ENCODE measurements around the gene SYT1.

SYT1 gene

GRCh38 chr12:79275631-79276030 is 411.1 kb downstream of the SYT1 start:
- POLR2A ChIA-PET = no interaction called here
- CTCF ChIA-PET = no interaction called here
- DNase-seq (ENCODE audit: extremely low spot score) = no peak
- TF ChIP-seq LEF1 (IDR thresholded peaks at IDR 0.05; ENCODE audit: borderline replicate concordance) (no peak), CTBP1 (IDR thresholded peaks at IDR 0.05; ENCODE audit: borderline replicate concordance) (no peak), ZNF384 (IDR thresholded peaks at IDR 0.05) (no peak), NFRKB (IDR thresholded peaks at IDR 0.05) (no peak), HDGF (IDR thresholded peaks at IDR 0.05; ENCODE audit: borderline replicate concordance) (no peak), FOXA1 (IDR thresholded peaks at IDR 0.05) (no peak), ELF4 (IDR thresholded peaks at IDR 0.05) (no peak), BHLHE40 (IDR thresholded peaks at IDR 0.05; ENCODE audit: borderline replicate concordance) (no peak), L3MBTL2 (conservative IDR thresholded peaks at IDR 0.05) (no peak), ARNT (IDR thresholded peaks at IDR 0.05) (no peak)
- TF ChIP-seq, protein P1, sequence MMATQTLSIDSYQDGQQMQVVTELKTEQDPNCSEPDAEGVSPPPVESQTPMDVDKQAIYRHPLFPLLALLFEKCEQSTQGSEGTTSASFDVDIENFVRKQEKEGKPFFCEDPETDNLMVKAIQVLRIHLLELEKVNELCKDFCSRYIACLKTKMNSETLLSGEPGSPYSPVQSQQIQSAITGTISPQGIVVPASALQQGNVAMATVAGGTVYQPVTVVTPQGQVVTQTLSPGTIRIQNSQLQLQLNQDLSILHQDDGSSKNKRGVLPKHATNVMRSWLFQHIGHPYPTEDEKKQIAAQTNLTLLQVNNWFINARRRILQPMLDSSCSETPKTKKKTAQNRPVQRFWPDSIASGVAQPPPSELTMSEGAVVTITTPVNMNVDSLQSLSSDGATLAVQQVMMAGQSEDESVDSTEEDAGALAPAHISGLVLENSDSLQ (IDR thresholded peaks at IDR 0.05) = no peak

DNA sequence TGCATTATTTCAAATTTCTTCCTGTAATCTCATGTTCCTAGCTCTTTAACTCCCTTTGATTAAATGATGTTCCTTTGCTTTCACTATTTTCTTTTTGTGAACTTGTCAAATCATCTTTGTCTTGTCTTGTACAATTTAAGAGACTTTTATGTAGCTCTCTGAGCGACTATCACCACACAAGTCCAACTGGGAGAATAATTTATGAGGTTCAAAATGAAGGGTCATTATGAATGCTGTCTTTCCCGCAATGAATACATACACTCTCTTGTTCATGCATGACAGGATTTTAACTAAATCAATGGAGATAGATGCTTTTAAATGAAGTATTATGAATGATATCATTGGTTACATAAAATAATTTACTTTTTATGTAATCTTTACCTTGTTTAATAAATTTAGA is 418.8 kb downstream of the SYT1 start:
- CTCF ChIA-PET = no interaction called here
- DNase-seq (ENCODE audit: extremely low spot score) = no peak
- TF ChIP-seq HDGF (IDR thresholded peaks at IDR 0.05; ENCODE audit: borderline replicate concordance) = no peak
- TF ChIP-seq, protein P1 (IDR thresholded peaks at IDR 0.05) = peak; percentile 58
- POLR2A ChIA-PET = no interaction called here

- ChIA-PET POLR2A (no interaction called here), CTCF (no interaction called here)
- DNase-seq (ENCODE audit: extremely low spot score) = no peak
- no peak for TF ChIP-seq HDGF (IDR thresholded peaks at IDR 0.05; ENCODE audit: borderline replicate concordance)
- no peak for TF ChIP-seq ELF4 (IDR thresholded peaks at IDR 0.05)
- no peak for TF ChIP-seq FOXK2 (IDR thresholded peaks at IDR 0.05)
- no peak for TF ChIP-seq LEF1 (IDR thresholded peaks at IDR 0.05; ENCODE audit: borderline replicate concordance)
- TF ChIP-seq TARDBP (IDR thresholded peaks at IDR 0.05) = no peak
- TF ChIP-seq FOXA1 (IDR thresholded peaks at IDR 0.05) = no peak
- no peak for TF ChIP-seq SUZ12 (IDR thresholded peaks at IDR 0.05)
These were observed 424.3 kb downstream of the SYT1 start for GRCh38 chr12:79288911-79289310.

GRCh38 chr12:79291711-79292110 is 427.1 kb downstream of the SYT1 start:
- POLR2A ChIA-PET = no interaction called here
- TF ChIP-seq HDGF (IDR thresholded peaks at IDR 0.05; ENCODE audit: borderline replicate concordance) (no peak), ELF4 (IDR thresholded peaks at IDR 0.05) (no peak), L3MBTL2 (conservative IDR thresholded peaks at IDR 0.05) (no peak), FOXK2 (IDR thresholded peaks at IDR 0.05) (no peak), CTBP1 (IDR thresholded peaks at IDR 0.05; ENCODE audit: borderline replicate concordance) (no peak), NFRKB (IDR thresholded peaks at IDR 0.05) (no peak), ZNF384 (IDR thresholded peaks at IDR 0.05) (no peak), TARDBP (IDR thresholded peaks at IDR 0.05) (no peak), SUZ12 (IDR thresholded peaks at IDR 0.05) (no peak), SP1 (IDR thresholded peaks at IDR 0.05) (no peak), LEF1 (IDR thresholded peaks at IDR 0.05; ENCODE audit: borderline replicate concordance) (no peak), FOXM1 (IDR thresholded peaks at IDR 0.05; ENCODE audit: borderline replicate concordance) (no peak), ARNT (IDR thresholded peaks at IDR 0.05) (no peak), BHLHE40 (IDR thresholded peaks at IDR 0.05; ENCODE audit: borderline replicate concordance) (no peak), FOXA1 (IDR thresholded peaks at IDR 0.05) (no peak)
- TF ChIP-seq, protein P1 (IDR thresholded peaks at IDR 0.05) = no peak

DNA sequence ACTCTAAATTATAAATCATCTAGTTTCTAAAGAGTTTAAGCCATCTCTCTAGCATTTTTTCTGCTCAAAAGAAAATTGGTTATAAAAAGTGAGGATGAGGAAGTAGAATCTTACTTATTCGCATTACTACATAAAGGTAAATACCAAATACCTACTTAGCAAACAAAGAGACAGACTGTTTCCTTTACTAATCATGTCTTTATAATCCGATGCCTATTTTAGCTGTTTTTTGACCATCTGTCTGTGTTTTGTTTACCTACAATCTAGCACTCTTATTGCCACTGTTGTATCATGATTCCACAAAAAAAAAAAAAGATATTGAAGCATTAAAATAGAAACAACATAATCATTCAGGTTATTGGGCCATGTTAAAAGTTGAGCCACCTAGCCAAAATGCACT is 430.0 kb downstream of the SYT1 start:
- no peak for DNase-seq (ENCODE audit: extremely low spot score)
- TF ChIP-seq NFRKB (IDR thresholded peaks at IDR 0.05) = no peak
- no peak for TF ChIP-seq FOXK2 (IDR thresholded peaks at IDR 0.05)
- TF ChIP-seq FOXA1 (IDR thresholded peaks at IDR 0.05) = no peak
- TF ChIP-seq CTBP1 (IDR thresholded peaks at IDR 0.05; ENCODE audit: borderline replicate concordance) = no peak
- no peak for TF ChIP-seq ARNT (IDR thresholded peaks at IDR 0.05)
- TF ChIP-seq ELF4 (IDR thresholded peaks at IDR 0.05) = no peak
- no peak for TF ChIP-seq SP1 (IDR thresholded peaks at IDR 0.05)
- ChIA-PET POLR2A (no interaction called here), CTCF (no interaction called here)

More at GRCh38 chr12:79291711-79292110, 427.1 kb downstream of the SYT1 start:
- no peak for DNase-seq (ENCODE audit: extremely low spot score)
- CTCF ChIA-PET = no interaction called here

GRCh38 chr12:79295572-79295971 is 431.0 kb downstream of the SYT1 start:
- ChIA-PET CTCF (no interaction called here), POLR2A (no interaction called here)
- no peak for DNase-seq (ENCODE audit: extremely low spot score)
- TF ChIP-seq ELF4 (IDR thresholded peaks at IDR 0.05) = no peak
- TF ChIP-seq ARNT (IDR thresholded peaks at IDR 0.05) = no peak
- TF ChIP-seq SP1 (IDR thresholded peaks at IDR 0.05) = no peak
- TF ChIP-seq CTBP1 (IDR thresholded peaks at IDR 0.05; ENCODE audit: borderline replicate concordance) = no peak
- TF ChIP-seq ZNF384 (IDR thresholded peaks at IDR 0.05) = no peak

DNA sequence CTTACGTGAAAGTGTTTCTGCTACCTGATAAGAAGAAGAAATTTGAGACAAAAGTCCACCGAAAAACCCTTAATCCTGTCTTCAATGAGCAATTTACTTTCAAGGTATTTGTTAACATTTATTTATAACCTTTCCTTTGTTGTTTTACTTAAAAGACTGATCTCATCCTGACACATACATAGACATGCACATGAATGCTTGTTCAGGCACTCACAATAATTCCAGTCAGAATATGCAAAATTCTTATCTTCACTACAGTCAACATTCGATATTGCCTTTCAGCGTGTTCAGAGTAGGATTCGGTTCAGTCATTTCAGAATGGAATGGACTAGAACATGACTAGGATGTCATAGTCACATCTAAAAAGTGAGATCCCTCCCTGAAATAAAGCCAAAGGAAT is 431.6 kb downstream of the SYT1 start:
- POLR2A ChIA-PET = no interaction called here
- CTCF ChIA-PET = no interaction called here
- no peak for DNase-seq (ENCODE audit: extremely low spot score)
- TF ChIP-seq ARNT (IDR thresholded peaks at IDR 0.05) (no peak), BHLHE40 (IDR thresholded peaks at IDR 0.05; ENCODE audit: borderline replicate concordance) (no peak), FOXA1 (IDR thresholded peaks at IDR 0.05) (no peak), TARDBP (IDR thresholded peaks at IDR 0.05) (no peak), L3MBTL2 (conservative IDR thresholded peaks at IDR 0.05) (no peak; the same call in 1 of the 2 replicates), ZNF384 (IDR thresholded peaks at IDR 0.05) (no peak), CTBP1 (IDR thresholded peaks at IDR 0.05; ENCODE audit: borderline replicate concordance) (no peak), LEF1 (IDR thresholded peaks at IDR 0.05; ENCODE audit: borderline replicate concordance) (no peak), SUZ12 (IDR thresholded peaks at IDR 0.05) (no peak), FOXM1 (IDR thresholded peaks at IDR 0.05; ENCODE audit: borderline replicate concordance) (no peak), HDGF (IDR thresholded peaks at IDR 0.05; ENCODE audit: borderline replicate concordance) (no peak), ELF4 (IDR thresholded peaks at IDR 0.05) (no peak), FOXK2 (IDR thresholded peaks at IDR 0.05) (no peak), NFRKB (IDR thresholded peaks at IDR 0.05) (no peak)
